ENCODE results near the gene ELL. TPM values are rescaled to one million over a fixed set of nuclear protein-coding genes. Genes with fewer than 3 reads are reported as not detected.

The ELL gene
- total RNA-seq, 1 experiment from 2014 or later: 22.9 TPM

- ChIA-PET CTCF (interaction anchor here (1.0 to 2.3 kb wide), 4 partner anchors 12 to 237 kb away, joined by 3 to 6 read pairs (median 4); no protein-coding TSS in a partner anchor), RAD21 (ENCODE audit: low non-redundant PET in 1 of 2, low total read pairs in 2 of 2, uncharacterized antibody in 2 of 2, unreplicated experiment in 2 of 2) (no interaction called here), POLR2A (interaction anchor here (1.0 kb wide), 1 partner anchor 20 kb away, joined by 4 read pairs; the partner anchor contains the start of gene SSBP4)
- intact Hi-C loops (cut with micrococcal nuclease): no loop called here
- H3K4me3 ChIP-seq (replicated peaks in 1 of 2; ENCODE audit: low read depth in 1 of 2, low read length in 2 of 2): peak overlapping the region in 1 of 2 experiments; percentile 84; a peak in 2 of 4 replicates
- H3K4me1 ChIP-seq (ENCODE audit: control insufficient read depth in 1 of 2, insufficient read depth in 2 of 2, low read length in 2 of 2): peaks cover 27 to 50% of the 10 kb centered on the region in 2 experiments
- H3K27me3 ChIP-seq (ENCODE audit: insufficient read depth, low read length): no peaks in the 10 kb centered on the region
- no peaks in the 10 kb centered on the region for H3K9me2 ChIP-seq (ENCODE audit: insufficient read depth)
- BruUV-seq (replicated peaks): no TSS peak
- peak overlapping the region; percentile 99 for H3K27ac ChIP-seq (ENCODE audit: low read depth, low read length)
- H4K20me1 ChIP-seq (ENCODE audit: insufficient read depth): no peaks in the 10 kb centered on the region
- TF ChIP-seq EZH2 (IDR thresholded peaks at IDR 0.05): no peak
- TF ChIP-seq EGR1 (IDR thresholded peaks at IDR 0.05; ENCODE audit: low read depth): no peak
- TF ChIP-seq POLR2AphosphoS5 (IDR thresholded peaks at IDR 0.05; ENCODE audit: low read depth, low read length): no peak
- 0 out of 6 replicates have a peak, but pooled peaks of 1 of the 3 experiments have one; percentile 6 for TF ChIP-seq CTCF (IDR thresholded peaks at IDR 0.05 in 2 of 3, conservative IDR thresholded peaks at IDR 0.05 in 1 of 3; ENCODE audit: borderline replicate concordance in 1 of 3, insufficient read depth in 1 of 3, low read depth in 2 of 3, low read length in 2 of 3)
- no peak; the same call in 1 of the 2 replicates for TF ChIP-seq SP1 (IDR thresholded peaks at IDR 0.05; ENCODE audit: low read depth)
- 0 out of 2 replicates have a peak, but pooled peaks have one; percentile 3 for TF ChIP-seq ZFX (IDR thresholded peaks at IDR 0.05)
- no peak for TF ChIP-seq EZH2phosphoT487 (IDR thresholded peaks at IDR 0.05; ENCODE audit: borderline replicate concordance)
- no peak for TF ChIP-seq YY1 (IDR thresholded peaks at IDR 0.05; ENCODE audit: extremely low read depth, insufficient replicate concordance, low read depth, low read length)
- ATAC-seq (no peak), DNase-seq (ENCODE audit: low read depth, low spot score) (no peak)
- peak overlapping the region; percentile 91 for H3K9ac ChIP-seq (ENCODE audit: low read length)
- peak overlapping the region; percentile 96 for H3K4me2 ChIP-seq (ENCODE audit: low read length)
- peaks cover 9% of the 10 kb centered on the region; the same call in 1 of the 2 replicates for H3K79me2 ChIP-seq (ENCODE audit: insufficient read depth, low read length)
- H3K9me3 ChIP-seq (ENCODE audit: control insufficient read depth in 1 of 2, insufficient read depth in 1 of 2, low read depth in 1 of 2, low read length in 2 of 2): no peaks in the 10 kb centered on the region
- H2AFZ ChIP-seq (ENCODE audit: low read depth, low read length, poor library complexity, severe bottlenecking): no peak overlapping the region
- H3K36me3 ChIP-seq (ENCODE audit: control insufficient read depth in 1 of 2, insufficient read depth in 2 of 2, low read length in 2 of 2): peaks cover 0 to 16% of the 10 kb centered on the region in 2 experiments; a peak in 2 of 4 replicates
Measured at GRCh38 chr19:18439025-18439909, 82.6 kb downstream of the ELL start.
